Chondrocyte (in vitro differentiated cells): ENCODE measurements around the gene MRTFA. TPM values are rescaled to one million over a fixed set of nuclear protein-coding genes. Genes with fewer than 3 reads are reported as not detected.

ENCODE experiments used
- DNase-seq: peaks from one replicate; pipeline ENCODE4 v3.0.0; 2021; ENCODE audit warnings: mixed read lengths, low spot score
- H3K27ac Mint-ChIP-seq: one replicate; pipeline ENCODE4 v1.8.0; 2021; ENCODE audit warnings: mild to moderate bottlenecking, moderate library complexity, mixed read lengths; ENCODE audit not compliant: unreplicated experiment
- H3K27me3 Mint-ChIP-seq: 2 replicates; pipeline ENCODE4 v1.8.0; 2021; ENCODE audit warnings: low read depth, mixed read lengths
- H3K36me3 Mint-ChIP-seq: 2 replicates; pipeline ENCODE4 v1.8.0; 2021; ENCODE audit warnings: low read depth, mixed read lengths
- H3K4me1 Mint-ChIP-seq: 2 replicates; pipeline ENCODE4 v1.8.0; 2021; ENCODE audit warnings: low read depth, mild to moderate bottlenecking, mixed read lengths
- H3K4me3 Mint-ChIP-seq: one replicate; pipeline ENCODE4 v1.8.0; 2021; ENCODE audit warnings: mild to moderate bottlenecking, moderate library complexity, mixed read lengths; ENCODE audit not compliant: unreplicated experiment
- H3K9me3 Mint-ChIP-seq: 2 replicates; pipeline ENCODE4 v1.8.0; 2021; ENCODE audit warnings: low read depth, mixed read lengths
- CTCF ChIP-seq: fragments of 200-600 bp; sonication (generic); IDR thresholded peaks from 2 replicates; pipeline ENCODE4 v1.5.0; 2021; ENCODE audit warnings: antibody characterized with exemption, mild to moderate bottlenecking, moderate library complexity
- long read RNA-seq: library from polyadenylated mRNA; stranded (forward); transcript quantifications from one replicate; pipeline ENCODE4 v2.0.0, GENCODE V29; 2021
- total RNA-seq: library from RNA; stranded (reverse); gene quantifications from 3 replicates; pipeline ENCODE4 v1.2.1, GENCODE V29; 2021

The MRTFA gene
- 58.2 to 69.8 TPM (median 65.3 TPM) in 3 replicates for total RNA-seq
- long read RNA-seq, full-length matches to known transcripts, result 1 of 21 reads
- long read RNA-seq, partial matches to known transcripts, result 8 of 21 reads
- long read RNA-seq, other reads (novel, unspliced or antisense), result 12 of 21 reads

DNA sequence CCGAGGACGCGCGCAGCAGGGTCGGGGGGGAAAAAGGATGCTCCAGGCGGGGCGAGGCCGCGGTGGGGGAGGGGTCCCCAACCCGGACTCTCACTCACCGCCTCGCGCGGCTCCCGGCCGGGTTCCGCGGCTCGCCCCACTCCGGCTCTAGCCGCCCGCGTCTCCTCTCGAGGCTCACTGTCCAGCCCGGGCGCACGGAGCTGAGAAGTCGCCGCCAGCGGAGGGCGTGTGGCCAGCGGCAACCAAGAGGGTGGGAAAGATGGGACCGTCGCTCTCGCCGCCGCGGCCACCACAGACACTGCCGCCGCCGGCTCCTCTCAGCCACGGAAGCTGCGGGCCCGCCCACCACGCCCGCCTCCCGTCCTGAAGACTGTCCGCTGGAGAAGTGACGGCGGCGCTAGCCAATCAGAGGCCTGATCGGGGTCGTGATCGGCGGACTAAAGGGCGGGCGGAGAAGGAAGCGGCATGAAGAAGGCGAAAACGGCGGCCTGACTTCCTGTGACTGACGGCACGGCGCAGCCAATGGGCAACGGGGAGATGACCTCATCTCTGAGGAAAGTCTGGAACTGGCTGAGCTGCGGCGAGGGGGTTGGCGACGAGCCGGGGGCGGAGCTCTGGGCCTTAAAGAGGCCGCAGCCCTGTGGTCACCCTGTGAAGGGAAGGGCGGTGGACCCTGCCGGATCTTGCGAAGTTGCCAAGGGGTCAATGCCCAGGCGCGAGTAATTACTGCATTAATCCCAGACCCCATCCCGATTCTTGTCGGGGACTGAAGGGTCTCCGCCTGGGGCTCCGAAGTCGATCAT, at the start of gene MRTFA:
TSS of gene MRTFA (minus strand) at position 340 of the 803 bp plus-strand sequence.
- peaks cover 46% of the 10 kb centered on the region for H3K4me1 Mint-ChIP-seq
- no peak for TF ChIP-seq CTCF
- DNase-seq, result peak; percentile 100
- H3K27ac Mint-ChIP-seq, result peak within 1 kb of the TSS; percentile 96
- H3K27me3 Mint-ChIP-seq, result no peaks in the 10 kb centered on the region
- no peaks in the 10 kb centered on the region for H3K36me3 Mint-ChIP-seq
- H3K9me3 Mint-ChIP-seq, result no peaks in the 10 kb centered on the region
- peak within 1 kb of the TSS; percentile 90 for H3K4me3 Mint-ChIP-seq

DNA sequence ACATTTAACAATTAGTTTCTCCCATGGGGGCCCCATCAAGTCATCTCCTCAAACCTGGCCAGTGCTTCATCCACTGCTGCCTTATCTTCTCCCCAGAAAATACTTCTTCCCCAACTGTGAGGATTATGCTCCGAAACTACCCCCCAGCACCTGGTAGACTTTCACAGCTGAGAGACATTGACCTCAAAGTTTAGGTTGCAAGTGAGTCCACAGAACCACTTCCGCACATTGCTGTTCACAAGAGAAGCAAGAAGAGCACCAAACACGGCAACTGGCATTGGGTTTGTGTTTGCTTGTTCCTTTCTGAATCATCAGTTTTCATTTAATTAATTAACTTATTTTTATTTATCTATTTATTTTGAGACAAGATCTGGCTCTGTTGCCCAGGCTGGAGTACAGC, 48.9 kb upstream of the MRTFA start:
- DNase-seq, result no peak
- Mint-ChIP-seq H3K27ac (no peak overlapping the region), H3K36me3 (no peaks in the 10 kb centered on the region), H3K9me3 (no peaks in the 10 kb centered on the region), H3K27me3 (peaks cover 2% of the 10 kb centered on the region), H3K4me3 (no peak overlapping the region), H3K4me1 (peaks cover 16% of the 10 kb centered on the region)
- no peak for TF ChIP-seq CTCF

DNA sequence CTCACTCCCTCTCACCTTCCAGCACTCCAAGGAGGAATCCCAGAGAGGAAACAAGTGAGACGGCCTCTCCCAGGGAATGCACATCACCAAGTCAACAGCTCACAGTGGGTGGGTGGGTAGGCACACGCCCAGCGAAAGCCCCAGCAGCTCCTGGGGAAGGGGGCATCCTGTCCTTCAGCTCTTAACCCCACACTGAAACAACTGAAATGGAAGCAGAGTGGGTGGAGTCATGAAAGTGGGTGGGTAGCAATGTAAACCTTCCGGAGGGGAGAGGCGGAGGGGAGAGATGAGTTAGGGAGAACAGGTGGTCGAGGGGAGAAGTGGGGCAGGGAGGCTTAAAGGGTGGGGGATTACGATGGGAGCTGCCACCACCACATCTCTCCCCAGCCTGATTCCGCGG, 48.2 kb upstream of the MRTFA start:
- H3K4me1 Mint-ChIP-seq, result peaks cover 22% of the 10 kb centered on the region

DNA sequence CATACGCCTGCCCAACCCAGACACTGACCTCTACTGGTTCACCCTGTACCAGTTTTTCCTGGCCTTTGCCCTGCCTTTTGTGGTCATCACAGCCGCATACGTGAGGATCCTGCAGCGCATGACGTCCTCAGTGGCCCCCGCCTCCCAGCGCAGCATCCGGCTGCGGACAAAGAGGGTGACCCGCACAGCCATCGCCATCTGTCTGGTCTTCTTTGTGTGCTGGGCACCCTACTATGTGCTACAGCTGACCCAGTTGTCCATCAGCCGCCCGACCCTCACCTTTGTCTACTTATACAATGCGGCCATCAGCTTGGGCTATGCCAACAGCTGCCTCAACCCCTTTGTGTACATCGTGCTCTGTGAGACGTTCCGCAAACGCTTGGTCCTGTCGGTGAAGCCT, 44.9 kb upstream of the MRTFA start:
- Mint-ChIP-seq H3K4me1 (peaks cover 31% of the 10 kb centered on the region), H3K36me3 (no peaks in the 10 kb centered on the region), H3K9me3 (no peaks in the 10 kb centered on the region), H3K27ac (no peak overlapping the region), H3K4me3 (no peak overlapping the region), H3K27me3 (peaks cover 4% of the 10 kb centered on the region)
- DNase-seq, result no peak
- TF ChIP-seq CTCF, result no peak

More for the DNA sequence above, 48.2 kb upstream of the MRTFA start:
- Mint-ChIP-seq H3K27me3 (peaks cover under 1% of the 10 kb centered on the region), H3K27ac (no peak overlapping the region), H3K4me3 (no peak overlapping the region), H3K9me3 (no peaks in the 10 kb centered on the region), H3K36me3 (no peaks in the 10 kb centered on the region)
- DNase-seq, result no peak
- no peak for TF ChIP-seq CTCF

GRCh38 chr22:40680819-40681183, 44.3 kb upstream of the MRTFA start:
- no peaks in the 10 kb centered on the region for H3K36me3 Mint-ChIP-seq
- no peak for TF ChIP-seq CTCF
- no peak overlapping the region for H3K27ac Mint-ChIP-seq
- peaks cover 4% of the 10 kb centered on the region for H3K27me3 Mint-ChIP-seq
- H3K4me3 Mint-ChIP-seq, result no peak overlapping the region
- no peak for DNase-seq
- no peaks in the 10 kb centered on the region for H3K9me3 Mint-ChIP-seq
- H3K4me1 Mint-ChIP-seq, result peaks cover 31% of the 10 kb centered on the region
